ENCODE results near the gene PLEK2.
"Not testable (repeated sequence)": the region's sequence is repeated elsewhere in the genome, so short reads cannot be mapped to it uniquely, and the experiment has no call there.

The PLEK2 gene

GRCh38 chr14:67411820-67412421, at the start of gene PLEK2:
TSS of gene PLEK2 (minus strand) at chr14:67412165. CDS start at chr14:67412059, 106 bp downstream.
- peak; percentile 37 for DNase-seq (ENCODE audit: low read depth)

- no peak for DNase-seq (ENCODE audit: low read depth)
Observed at GRCh38 chr14:67461341-67461985, 49.5 kb upstream of the PLEK2 start.

- DNase-seq (ENCODE audit: low read depth), result no peak
Observed at GRCh38 chr14:67459336-67459735, 47.4 kb upstream of the PLEK2 start.

GRCh38 chr14:67457782-67458181, 45.8 kb upstream of the PLEK2 start:
- no peak for DNase-seq (ENCODE audit: low read depth)

GRCh38 chr14:67456732-67457131, 44.8 kb upstream of the PLEK2 start:
- DNase-seq (ENCODE audit: low read depth), result no peak

GRCh38 chr14:67453575-67454300, 41.8 kb upstream of the PLEK2 start:
- DNase-seq (ENCODE audit: low read depth), result no peak

- not testable (repeated sequence) for DNase-seq (ENCODE audit: low read depth)
Observed at GRCh38 chr14:67451667-67452066, 39.7 kb upstream of the PLEK2 start.

GRCh38 chr14:67449096-67449495, 37.1 kb upstream of the PLEK2 start:
- no peak for DNase-seq (ENCODE audit: low read depth)

GRCh38 chr14:67447033-67447381, 35.0 kb upstream of the PLEK2 start:
- no peak for DNase-seq (ENCODE audit: low read depth)

- no peak for DNase-seq (ENCODE audit: low read depth)
Observed at GRCh38 chr14:67446371-67447032, 34.5 kb upstream of the PLEK2 start.

- DNase-seq (ENCODE audit: low read depth), result no peak
Observed at GRCh38 chr14:67444395-67444794, 32.4 kb upstream of the PLEK2 start.

GRCh38 chr14:67442139-67442906, 30.4 kb upstream of the PLEK2 start:
- no peak for DNase-seq (ENCODE audit: low read depth)

GRCh38 chr14:67441672-67442071, 29.7 kb upstream of the PLEK2 start:
- no peak for DNase-seq (ENCODE audit: low read depth)

GRCh38 chr14:67441256-67441655, 29.3 kb upstream of the PLEK2 start:
- no peak for DNase-seq (ENCODE audit: low read depth)

GRCh38 chr14:67440513-67440912, 28.5 kb upstream of the PLEK2 start:
- no peak for DNase-seq (ENCODE audit: low read depth)

GRCh38 chr14:67438969-67439368, 27.0 kb upstream of the PLEK2 start:
- DNase-seq (ENCODE audit: low read depth), result no peak

GRCh38 chr14:67436006-67436866, 24.3 kb upstream of the PLEK2 start:
- no peak for DNase-seq (ENCODE audit: low read depth)

GRCh38 chr14:67435603-67436002, 23.6 kb upstream of the PLEK2 start:
- no peak for DNase-seq (ENCODE audit: low read depth)

GRCh38 chr14:67432050-67432564, 20.1 kb upstream of the PLEK2 start:
- DNase-seq (ENCODE audit: low read depth), result no peak

GRCh38 chr14:67429510-67430205, 17.7 kb upstream of the PLEK2 start:
- DNase-seq (ENCODE audit: low read depth), result no peak
